Loucy (cell line): ENCODE data around the gene ASTN2.

Experiments
- CTCF ChIP-seq: fragments of 200-600 bp; sonication (generic); conservative IDR thresholded peaks from 2 replicates; pipeline ENCODE4 v1.5.1; 2014; ENCODE audit warnings: mild to moderate bottlenecking, antibody characterized with exemption, low read length
- EZH2phosphoT487 ChIP-seq: fragments of 200-600 bp; IDR thresholded peaks from 2 replicates; pipeline ENCODE4 v1.6.1; 2018; ENCODE audit warnings: antibody characterized with exemption, mild to moderate bottlenecking, moderate library complexity, borderline replicate concordance

DNA sequence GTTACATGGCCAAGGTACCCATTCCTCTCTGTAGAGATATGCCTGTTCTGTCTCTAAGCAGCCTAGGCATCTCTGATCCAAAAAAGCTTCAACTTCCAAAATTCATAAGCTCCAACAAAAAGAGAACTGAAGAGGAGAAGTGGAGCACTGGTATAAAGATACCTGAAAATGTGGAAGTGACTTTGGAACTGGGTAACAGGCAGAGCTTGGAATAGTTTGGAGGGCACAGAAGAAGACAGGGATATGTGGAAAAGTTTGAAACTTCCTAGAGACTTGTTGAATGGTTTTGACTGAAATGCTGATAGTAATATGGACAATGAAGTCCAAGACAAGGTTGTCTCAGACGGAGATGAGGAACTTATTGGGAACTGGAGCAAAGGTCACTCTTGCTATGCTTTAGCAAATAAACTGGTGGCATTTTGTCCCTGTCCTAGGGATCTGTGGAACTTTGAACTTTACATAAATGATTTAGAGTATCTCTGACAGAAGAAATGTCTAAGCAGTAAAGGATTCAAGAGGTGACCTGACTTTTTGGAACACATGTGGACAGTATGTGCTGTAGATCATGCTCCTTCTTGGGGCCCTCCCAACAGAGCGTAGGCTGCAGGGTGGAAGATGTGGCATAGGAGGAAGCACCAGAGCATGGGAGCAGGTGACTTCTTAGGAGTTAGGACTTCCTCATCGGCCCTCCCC is 889.9 kb downstream of the ASTN2 start:
- TF ChIP-seq CTCF (no peak), EZH2phosphoT487 (no peak)
